Activated CD4-positive, alpha-beta T cell treated with anti-CD3 and anti-CD28 coated beads for 24 hours (primary cell): Measurements from ENCODE around the gene SGCE.
A peak's percentile ranks its signal among the peaks of the same experiment; 100 is the strongest.

Source experiments
- DNase-seq, 2 donors: peaks; one replicate each; pipeline ENCODE4 v3.0.0-alpha.2; 2020; ENCODE audit warnings: low read depth in 2 of 2

SGCE gene

GRCh38 chr7:94660006-94660405 lies 4.1 kb upstream of the SGCE start:
- DNase-seq = no peak

GRCh38 chr7:94658826-94659225 lies 2.9 kb upstream of the SGCE start:
- DNase-seq = no peak

GRCh38 chr7:94657771-94658693 lies 2.1 kb upstream of the SGCE start:
- peak; percentile 82 to 87 for DNase-seq

- DNase-seq = no peak
Observed at GRCh38 chr7:94656925-94657731, 1.2 kb upstream of the SGCE start.

GRCh38 chr7:94656658-94656924 lies 658 bp upstream of the SGCE start:
- no peak for DNase-seq

GRCh38 chr7:94655126-94655847 lies 646 bp downstream of the SGCE start:
- DNase-seq = no peak

GRCh38 chr7:94654783-94655125 lies 1.2 kb downstream of the SGCE start:
- no peak for DNase-seq

GRCh38 chr7:94650147-94651051 lies 5.5 kb downstream of the SGCE start:
- no peak for DNase-seq

- no peak for DNase-seq
Observed at GRCh38 chr7:94649450-94649849, 6.5 kb downstream of the SGCE start.

- DNase-seq = no peak
Observed at GRCh38 chr7:94648731-94649130, 7.2 kb downstream of the SGCE start.

GRCh38 chr7:94647295-94647694 lies 8.6 kb downstream of the SGCE start:
- no peak for DNase-seq

GRCh38 chr7:94643771-94644545 lies 12.0 kb downstream of the SGCE start:
- no peak for DNase-seq

- DNase-seq = no peak
Observed at GRCh38 chr7:94642838-94643653, 12.9 kb downstream of the SGCE start.

- no peak for DNase-seq
Observed at GRCh38 chr7:94639384-94639783, 16.5 kb downstream of the SGCE start.

GRCh38 chr7:94635687-94636086 lies 20.2 kb downstream of the SGCE start:
- DNase-seq = no peak

- no peak for DNase-seq
Observed at GRCh38 chr7:94634502-94634901, 21.4 kb downstream of the SGCE start.

GRCh38 chr7:94633687-94634086 lies 22.2 kb downstream of the SGCE start:
- DNase-seq = no peak

GRCh38 chr7:94633014-94633341 lies 23.0 kb downstream of the SGCE start:
- DNase-seq = no peak

- no peak for DNase-seq
Observed at GRCh38 chr7:94632338-94633013, 23.5 kb downstream of the SGCE start.
